Measurements from ENCODE around the gene GAS2.
A peak's percentile ranks its signal among the peaks of the same experiment; 100 is the strongest.

Gene GAS2

GRCh38 chr11:22657101-22657694 lies 9.2 kb upstream of the GAS2 start:
- Histone ChIP-seq H4K20me1 (ENCODE audit: insufficient read depth, low read length) (no peaks in the 10 kb centered on the region), H3K4me1 (ENCODE audit: low read length) (peaks cover 38% of the 10 kb centered on the region), H3K27ac (ENCODE audit: low read length) (peak overlapping the region; percentile 76), H3K9ac (ENCODE audit: low read length) (peak overlapping the region; percentile 30; the same call in 1 of the 2 replicates), H3K36me3 (replicated peaks; ENCODE audit: insufficient read depth, low read length) (no peaks in the 10 kb centered on the region), H3K79me2 (ENCODE audit: low read length) (peaks cover 63% of the 10 kb centered on the region), H3K9me2 (replicated peaks; ENCODE audit: insufficient read depth, low read length) (no peaks in the 10 kb centered on the region), H3F3A (ENCODE audit: insufficient read depth, low read length) (peaks cover 23% of the 10 kb centered on the region), H3K4me3 (ENCODE audit: low read length) (no peak overlapping the region; the same call in 1 of the 2 replicates), H3K4me2 (ENCODE audit: low read depth, low read length) (peak overlapping the region; percentile 56), H3K27me3 (replicated peaks; ENCODE audit: insufficient read depth, low read length) (no peaks in the 10 kb centered on the region), H3K9me3 (replicated peaks; ENCODE audit: insufficient read depth, low read length) (no peaks in the 10 kb centered on the region), H2AFZ (ENCODE audit: low read length) (no peak overlapping the region)
- TF ChIP-seq EZH2phosphoT487 (IDR thresholded peaks at IDR 0.05; ENCODE audit: low read length) (no peak), EZH2 (optimal IDR thresholded peaks at IDR 0.05; ENCODE audit: low read depth, low read length) (no peak), CTCF (IDR thresholded peaks at IDR 0.05; ENCODE audit: low read length) (no peak)
- DNase-seq, result no peak

GRCh38 chr11:22659783-22660182 lies 6.6 kb upstream of the GAS2 start:
- no peak for DNase-seq
- no peaks in the 10 kb centered on the region for H3K36me3 ChIP-seq (replicated peaks; ENCODE audit: insufficient read depth, low read length)
- no peak overlapping the region for H3K9ac ChIP-seq (ENCODE audit: low read length)
- peaks cover 74% of the 10 kb centered on the region for H3K79me2 ChIP-seq (ENCODE audit: low read length)
- no peaks in the 10 kb centered on the region for H3K27me3 ChIP-seq (replicated peaks; ENCODE audit: insufficient read depth, low read length)
- peaks cover 23% of the 10 kb centered on the region for H3F3A ChIP-seq (ENCODE audit: insufficient read depth, low read length)
- no peaks in the 10 kb centered on the region for H3K9me2 ChIP-seq (replicated peaks; ENCODE audit: insufficient read depth, low read length)
- TF ChIP-seq EZH2 (optimal IDR thresholded peaks at IDR 0.05; ENCODE audit: low read depth, low read length), result no peak
- no peak for TF ChIP-seq EZH2phosphoT487 (IDR thresholded peaks at IDR 0.05; ENCODE audit: low read length)
- TF ChIP-seq CTCF (IDR thresholded peaks at IDR 0.05; ENCODE audit: low read length), result no peak
- H2AFZ ChIP-seq (ENCODE audit: low read length), result no peak overlapping the region
- H3K4me1 ChIP-seq (ENCODE audit: low read length), result peaks cover 38% of the 10 kb centered on the region
- H3K4me3 ChIP-seq (ENCODE audit: low read length), result no peak overlapping the region
- no peak overlapping the region for H3K27ac ChIP-seq (ENCODE audit: low read length)
- no peaks in the 10 kb centered on the region for H4K20me1 ChIP-seq (ENCODE audit: insufficient read depth, low read length)
- no peak overlapping the region for H3K4me2 ChIP-seq (ENCODE audit: low read depth, low read length)
- no peaks in the 10 kb centered on the region for H3K9me3 ChIP-seq (replicated peaks; ENCODE audit: insufficient read depth, low read length)

GRCh38 chr11:22666688-22667439 lies 453 bp downstream of the GAS2 start:
- DNase-seq, result peak; percentile 48
- Histone ChIP-seq H3K4me1 (ENCODE audit: low read length) (peaks cover 37% of the 10 kb centered on the region), H3K9ac (ENCODE audit: low read length) (peak overlapping the region; percentile 98), H3K4me3 (ENCODE audit: low read length) (peak overlapping the region; percentile 65), H3K9me3 (replicated peaks; ENCODE audit: insufficient read depth, low read length) (no peaks in the 10 kb centered on the region), H4K20me1 (ENCODE audit: insufficient read depth, low read length) (no peaks in the 10 kb centered on the region), H3F3A (ENCODE audit: insufficient read depth, low read length) (peaks cover 54% of the 10 kb centered on the region), H3K4me2 (ENCODE audit: low read depth, low read length) (peak overlapping the region; percentile 67), H3K79me2 (ENCODE audit: low read length) (peaks cover 93% of the 10 kb centered on the region), H3K27ac (ENCODE audit: low read length) (peak overlapping the region; percentile 96), H3K9me2 (replicated peaks; ENCODE audit: insufficient read depth, low read length) (no peaks in the 10 kb centered on the region), H3K36me3 (replicated peaks; ENCODE audit: insufficient read depth, low read length) (no peaks in the 10 kb centered on the region), H2AFZ (ENCODE audit: low read length) (no peak overlapping the region), H3K27me3 (replicated peaks; ENCODE audit: insufficient read depth, low read length) (no peaks in the 10 kb centered on the region)
- no peak for TF ChIP-seq CTCF (IDR thresholded peaks at IDR 0.05; ENCODE audit: low read length)
- TF ChIP-seq EZH2 (optimal IDR thresholded peaks at IDR 0.05; ENCODE audit: low read depth, low read length), result no peak
- TF ChIP-seq EZH2phosphoT487 (IDR thresholded peaks at IDR 0.05; ENCODE audit: low read length), result no peak
